ENCODE data around the gene TSNAXIP1.

Gene TSNAXIP1

DNA sequence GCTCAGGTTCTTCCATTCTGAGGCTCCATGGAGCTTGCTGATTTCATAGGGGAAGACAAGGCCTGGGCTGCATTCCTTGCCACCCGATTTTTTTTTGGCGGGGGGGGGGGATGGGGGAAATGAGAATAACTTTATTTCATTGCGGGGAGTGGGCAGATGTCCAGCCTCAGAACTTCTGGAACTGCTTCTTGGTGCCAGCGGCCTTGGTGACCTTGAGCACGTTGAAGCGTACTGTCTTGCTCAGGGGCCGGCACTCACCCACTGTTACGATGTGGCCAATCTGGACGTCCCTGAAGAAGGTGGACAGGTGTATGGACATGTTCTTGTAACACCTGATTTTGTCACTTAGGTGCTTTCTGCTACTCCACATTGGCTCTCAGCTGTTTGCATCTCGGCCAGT is 49.1 kb downstream of the TSNAXIP1 start:
- H3K4me3 ChIP-seq (ENCODE audit: low read depth, low read length) = no peak overlapping the region
- TF ChIP-seq, protein P1, sequence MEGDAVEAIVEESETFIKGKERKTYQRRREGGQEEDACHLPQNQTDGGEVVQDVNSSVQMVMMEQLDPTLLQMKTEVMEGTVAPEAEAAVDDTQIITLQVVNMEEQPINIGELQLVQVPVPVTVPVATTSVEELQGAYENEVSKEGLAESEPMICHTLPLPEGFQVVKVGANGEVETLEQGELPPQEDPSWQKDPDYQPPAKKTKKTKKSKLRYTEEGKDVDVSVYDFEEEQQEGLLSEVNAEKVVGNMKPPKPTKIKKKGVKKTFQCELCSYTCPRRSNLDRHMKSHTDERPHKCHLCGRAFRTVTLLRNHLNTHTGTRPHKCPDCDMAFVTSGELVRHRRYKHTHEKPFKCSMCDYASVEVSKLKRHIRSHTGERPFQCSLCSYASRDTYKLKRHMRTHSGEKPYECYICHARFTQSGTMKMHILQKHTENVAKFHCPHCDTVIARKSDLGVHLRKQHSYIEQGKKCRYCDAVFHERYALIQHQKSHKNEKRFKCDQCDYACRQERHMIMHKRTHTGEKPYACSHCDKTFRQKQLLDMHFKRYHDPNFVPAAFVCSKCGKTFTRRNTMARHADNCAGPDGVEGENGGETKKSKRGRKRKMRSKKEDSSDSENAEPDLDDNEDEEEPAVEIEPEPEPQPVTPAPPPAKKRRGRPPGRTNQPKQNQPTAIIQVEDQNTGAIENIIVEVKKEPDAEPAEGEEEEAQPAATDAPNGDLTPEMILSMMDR (IDR thresholded peaks at IDR 0.05; ENCODE audit: low read depth, low read length) = no peak

DNA sequence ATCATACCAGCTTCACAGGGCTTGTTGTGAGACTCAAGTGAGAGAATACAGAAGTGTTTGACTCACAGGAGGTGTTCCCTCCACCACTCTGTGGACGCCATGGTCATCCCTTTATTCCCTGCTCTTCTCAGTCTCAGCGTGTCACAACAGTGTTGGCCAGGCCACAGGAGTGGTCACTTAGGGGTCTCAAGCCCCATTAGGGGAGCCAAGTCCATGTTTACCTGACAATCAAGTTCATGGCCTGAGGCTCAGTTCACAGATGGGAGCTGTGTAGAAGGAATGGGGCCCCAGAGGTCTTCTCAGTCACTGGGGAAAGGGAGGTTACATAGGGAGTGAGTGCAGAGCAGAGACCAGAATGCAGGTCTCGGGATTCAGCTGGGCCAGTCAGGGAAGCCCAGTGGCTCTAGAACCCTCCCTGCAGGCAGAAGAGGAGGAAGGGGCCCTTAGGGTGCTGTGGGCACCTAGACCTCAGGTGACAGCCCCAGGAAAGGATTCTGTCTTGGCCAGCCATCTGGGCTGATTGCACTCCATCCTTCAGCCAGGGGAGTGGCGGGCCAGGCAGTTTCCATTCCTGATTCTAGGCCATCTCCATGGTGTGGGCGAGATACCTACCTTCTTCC is 50.3 kb downstream of the TSNAXIP1 start:
- H3K4me3 ChIP-seq (ENCODE audit: low read depth, low read length) = no peak overlapping the region
- TF ChIP-seq, protein P1 (IDR thresholded peaks at IDR 0.05; ENCODE audit: low read depth, low read length) = no peak

DNA sequence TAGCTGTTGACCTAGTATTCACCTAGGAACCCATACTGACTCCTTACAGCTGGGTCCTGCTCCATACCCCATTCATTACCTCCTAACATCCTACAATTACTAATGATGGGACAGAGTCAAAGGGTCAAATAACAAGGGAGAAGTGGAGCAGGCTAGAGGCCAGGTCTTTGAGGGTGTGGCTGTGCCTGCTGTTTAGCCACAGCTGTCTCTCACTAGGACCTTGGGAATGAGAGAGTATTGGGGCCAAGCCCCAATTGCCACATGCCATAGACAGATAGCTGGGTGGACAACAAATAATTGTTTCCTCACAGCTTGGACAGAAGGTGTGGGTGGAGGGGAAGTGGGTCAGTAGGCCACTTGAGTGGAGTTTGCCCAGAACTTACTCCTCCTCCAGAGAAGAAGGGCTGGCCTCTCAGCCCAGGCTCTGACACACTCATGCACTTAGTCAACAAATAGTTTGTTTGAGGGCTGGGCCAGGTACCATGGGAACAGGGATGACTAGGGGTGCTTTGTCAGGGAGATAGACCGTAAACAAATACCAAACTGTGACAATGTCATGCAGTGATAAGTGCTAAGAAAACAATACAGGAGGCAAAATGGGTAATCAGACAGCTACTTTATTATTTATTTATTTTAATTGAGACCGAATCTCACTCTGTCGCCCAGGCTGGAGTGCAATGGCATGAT is 51.0 kb downstream of the TSNAXIP1 start:
- TF ChIP-seq, protein P1 (IDR thresholded peaks at IDR 0.05; ENCODE audit: low read depth, low read length) = no peak
- H3K4me3 ChIP-seq (ENCODE audit: low read depth, low read length) = no peak overlapping the region

- TF ChIP-seq, protein P1 (IDR thresholded peaks at IDR 0.05; ENCODE audit: low read depth, low read length) = no peak
- no peak overlapping the region for H3K4me3 ChIP-seq (ENCODE audit: low read depth, low read length)
Measured at GRCh38 chr16:67858500-67858899, 51.8 kb downstream of the TSNAXIP1 start.

- TF ChIP-seq, protein P1 (IDR thresholded peaks at IDR 0.05; ENCODE audit: low read depth, low read length) = no peak
- no peak overlapping the region for H3K4me3 ChIP-seq (ENCODE audit: low read depth, low read length)
Measured at GRCh38 chr16:67860589-67861398, 54.1 kb downstream of the TSNAXIP1 start.

DNA sequence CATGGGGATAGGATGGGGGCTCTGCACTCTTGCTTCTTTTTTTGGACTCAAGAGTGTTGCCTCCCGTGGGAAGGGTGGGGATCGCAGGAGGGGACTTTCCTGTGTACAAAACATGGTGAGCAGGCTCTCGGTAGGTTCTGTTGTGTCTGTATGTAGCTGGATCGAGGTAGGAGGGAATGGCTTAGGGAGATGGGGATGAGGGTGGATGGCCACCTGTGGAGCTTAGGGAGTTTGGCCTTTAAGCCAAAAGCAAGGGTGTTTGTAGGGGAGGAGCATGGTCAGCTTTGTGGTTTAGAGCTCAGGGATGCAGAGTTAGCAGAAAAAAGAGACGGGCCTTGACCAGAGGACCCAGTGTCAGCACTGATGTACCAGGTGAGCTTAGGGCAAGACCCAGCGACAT is 55.2 kb downstream of the TSNAXIP1 start:
- H3K4me3 ChIP-seq (ENCODE audit: low read depth, low read length) = no peak overlapping the region
- TF ChIP-seq, protein P1 (IDR thresholded peaks at IDR 0.05; ENCODE audit: low read depth, low read length) = no peak
